ENCODE results near the gene MOSPD3. TPM values are rescaled to one million over a fixed set of nuclear protein-coding genes. Genes with fewer than 3 reads are reported as not detected.

The MOSPD3 gene
- total and polyA plus RNA-seq, 2 of the 13 experiments (the other 11 are each of a cell fraction or from before 2014, with no cell fraction given), result 7.6 to 8.8 TPM

DNA sequence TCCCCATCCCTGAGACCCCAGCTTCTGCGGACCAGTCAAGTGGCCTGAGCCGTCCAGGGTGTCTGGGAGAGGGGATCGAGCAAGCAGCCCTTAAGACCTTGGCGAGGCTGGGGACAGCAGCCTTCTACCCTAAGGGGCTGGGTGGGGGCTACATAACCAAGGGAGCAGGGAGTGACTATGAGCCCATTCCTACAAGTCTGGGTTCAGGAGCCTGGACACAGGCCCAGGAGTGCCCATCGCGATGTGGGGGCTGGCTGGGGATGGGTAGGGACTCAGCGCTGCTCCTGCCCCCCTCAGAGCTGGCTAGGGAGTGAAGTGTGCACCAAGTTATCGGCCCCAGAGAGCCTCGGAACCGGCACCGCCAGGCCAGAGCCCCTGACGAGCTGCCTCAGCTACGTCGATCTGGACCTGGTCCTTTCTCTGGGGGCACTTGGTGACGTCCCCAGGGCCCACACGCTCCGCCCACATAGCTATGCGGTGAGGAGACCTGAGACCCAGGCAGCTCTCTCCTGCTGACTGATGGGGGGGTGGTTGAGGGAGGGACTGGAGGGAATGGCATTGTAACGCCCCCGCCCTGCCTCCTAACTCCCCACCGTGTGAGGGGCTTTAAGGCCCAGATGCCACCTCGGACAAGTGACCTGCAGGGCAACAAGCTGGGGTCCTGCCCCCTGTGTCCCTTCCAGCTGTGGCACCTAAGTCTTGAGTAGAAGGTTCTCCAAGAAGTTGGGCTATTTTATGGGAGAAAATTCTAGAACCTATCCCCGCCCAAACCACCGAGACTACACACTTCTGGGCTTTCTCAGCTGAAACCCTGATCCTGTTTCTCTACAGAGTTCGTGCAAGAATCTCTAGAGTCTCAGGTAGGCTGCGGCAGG lies 41.1 kb upstream of the MOSPD3 start (continued):
- TF ChIP-seq, protein P1, sequence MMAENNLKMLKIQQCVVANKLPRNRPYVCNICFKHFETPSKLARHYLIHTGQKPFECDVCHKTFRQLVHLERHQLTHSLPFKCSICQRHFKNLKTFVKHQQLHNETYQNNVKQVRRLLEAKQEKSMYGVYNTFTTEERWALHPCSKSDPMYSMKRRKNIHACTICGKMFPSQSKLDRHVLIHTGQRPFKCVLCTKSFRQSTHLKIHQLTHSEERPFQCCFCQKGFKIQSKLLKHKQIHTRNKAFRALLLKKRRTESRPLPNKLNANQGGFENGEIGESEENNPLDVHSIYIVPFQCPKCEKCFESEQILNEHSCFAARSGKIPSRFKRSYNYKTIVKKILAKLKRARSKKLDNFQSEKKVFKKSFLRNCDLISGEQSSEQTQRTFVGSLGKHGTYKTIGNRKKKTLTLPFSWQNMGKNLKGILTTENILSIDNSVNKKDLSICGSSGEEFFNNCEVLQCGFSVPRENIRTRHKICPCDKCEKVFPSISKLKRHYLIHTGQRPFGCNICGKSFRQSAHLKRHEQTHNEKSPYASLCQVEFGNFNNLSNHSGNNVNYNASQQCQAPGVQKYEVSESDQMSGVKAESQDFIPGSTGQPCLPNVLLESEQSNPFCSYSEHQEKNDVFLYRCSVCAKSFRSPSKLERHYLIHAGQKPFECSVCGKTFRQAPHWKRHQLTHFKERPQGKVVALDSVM (CRISPR knock-in tag; IDR thresholded peaks at IDR 0.05), result 0 out of 2 replicates have a peak, but pooled peaks have one; percentile 35
- TF ChIP-seq MAFK (conservative IDR thresholded peaks at IDR 0.05 in 1 of 2, IDR thresholded peaks at IDR 0.05 in 1 of 2; ENCODE audit: low read length in 2 of 2) (no peak), SMC3 (IDR thresholded peaks at IDR 0.05; ENCODE audit: low read length) (no peak), KAT2B (IDR thresholded peaks at IDR 0.05; ENCODE audit: borderline replicate concordance, low read depth, low read length) (no peak), NCOA1 (CRISPR knock-in tag; IDR thresholded peaks at IDR 0.05) (peak; percentile 26; the same call in 1 of the 2 replicates), HES4 (CRISPR knock-in tag; IDR thresholded peaks at IDR 0.05; ENCODE audit: borderline replicate concordance) (no peak), SMARCE1 (IDR thresholded peaks at IDR 0.05; ENCODE audit: borderline replicate concordance) (no peak), POLR2A (IDR thresholded peaks at IDR 0.05; ENCODE audit: insufficient read depth in 1 of 2, low read depth in 2 of 2, low read length in 2 of 2) (peak in 1 of 2 experiments; percentile 64; a peak in 2 of 4 replicates), ZNF747 (CRISPR knock-in tag; IDR thresholded peaks at IDR 0.05; ENCODE audit: borderline replicate concordance) (no peak), ZNF335 (CRISPR knock-in tag; IDR thresholded peaks at IDR 0.05) (no peak), IKZF1 (IDR thresholded peaks at IDR 0.05) (no peak), MAF1 (CRISPR knock-in tag; IDR thresholded peaks at IDR 0.05; ENCODE audit: borderline replicate concordance) (no peak), NAIF1 (CRISPR knock-in tag; IDR thresholded peaks at IDR 0.05; ENCODE audit: borderline replicate concordance) (no peak), ADNP (CRISPR knock-in tag; IDR thresholded peaks at IDR 0.05) (no peak)
- TF ChIP-seq, protein P2, sequence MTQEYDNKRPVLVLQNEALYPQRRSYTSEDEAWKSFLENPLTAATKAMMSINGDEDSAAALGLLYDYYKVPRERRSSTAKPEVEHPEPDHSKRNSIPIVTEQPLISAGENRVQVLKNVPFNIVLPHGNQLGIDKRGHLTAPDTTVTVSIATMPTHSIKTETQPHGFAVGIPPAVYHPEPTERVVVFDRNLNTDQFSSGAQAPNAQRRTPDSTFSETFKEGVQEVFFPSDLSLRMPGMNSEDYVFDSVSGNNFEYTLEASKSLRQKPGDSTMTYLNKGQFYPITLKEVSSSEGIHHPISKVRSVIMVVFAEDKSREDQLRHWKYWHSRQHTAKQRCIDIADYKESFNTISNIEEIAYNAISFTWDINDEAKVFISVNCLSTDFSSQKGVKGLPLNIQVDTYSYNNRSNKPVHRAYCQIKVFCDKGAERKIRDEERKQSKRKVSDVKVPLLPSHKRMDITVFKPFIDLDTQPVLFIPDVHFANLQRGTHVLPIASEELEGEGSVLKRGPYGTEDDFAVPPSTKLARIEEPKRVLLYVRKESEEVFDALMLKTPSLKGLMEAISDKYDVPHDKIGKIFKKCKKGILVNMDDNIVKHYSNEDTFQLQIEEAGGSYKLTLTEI (CRISPR knock-in tag; conservative IDR thresholded peaks at IDR 0.05), result no peak
- TF ChIP-seq, protein P3, sequence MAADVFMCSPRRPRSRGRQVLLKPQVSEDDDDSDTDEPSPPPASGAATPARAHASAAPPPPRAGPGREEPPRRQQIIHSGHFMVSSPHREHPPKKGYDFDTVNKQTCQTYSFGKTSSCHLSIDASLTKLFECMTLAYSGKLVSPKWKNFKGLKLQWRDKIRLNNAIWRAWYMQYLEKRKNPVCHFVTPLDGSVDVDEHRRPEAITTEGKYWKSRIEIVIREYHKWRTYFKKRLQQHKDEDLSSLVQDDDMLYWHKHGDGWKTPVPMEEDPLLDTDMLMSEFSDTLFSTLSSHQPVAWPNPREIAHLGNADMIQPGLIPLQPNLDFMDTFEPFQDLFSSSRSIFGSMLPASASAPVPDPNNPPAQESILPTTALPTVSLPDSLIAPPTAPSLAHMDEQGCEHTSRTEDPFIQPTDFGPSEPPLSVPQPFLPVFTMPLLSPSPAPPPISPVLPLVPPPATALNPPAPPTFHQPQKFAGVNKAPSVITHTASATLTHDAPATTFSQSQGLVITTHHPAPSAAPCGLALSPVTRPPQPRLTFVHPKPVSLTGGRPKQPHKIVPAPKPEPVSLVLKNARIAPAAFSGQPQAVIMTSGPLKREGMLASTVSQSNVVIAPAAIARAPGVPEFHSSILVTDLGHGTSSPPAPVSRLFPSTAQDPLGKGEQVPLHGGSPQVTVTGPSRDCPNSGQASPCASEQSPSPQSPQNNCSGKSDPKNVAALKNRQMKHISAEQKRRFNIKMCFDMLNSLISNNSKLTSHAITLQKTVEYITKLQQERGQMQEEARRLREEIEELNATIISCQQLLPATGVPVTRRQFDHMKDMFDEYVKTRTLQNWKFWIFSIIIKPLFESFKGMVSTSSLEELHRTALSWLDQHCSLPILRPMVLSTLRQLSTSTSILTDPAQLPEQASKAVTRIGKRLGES (CRISPR knock-in tag; IDR thresholded peaks at IDR 0.05; ENCODE audit: borderline replicate concordance), result no peak
- TF ChIP-seq, protein P4, sequence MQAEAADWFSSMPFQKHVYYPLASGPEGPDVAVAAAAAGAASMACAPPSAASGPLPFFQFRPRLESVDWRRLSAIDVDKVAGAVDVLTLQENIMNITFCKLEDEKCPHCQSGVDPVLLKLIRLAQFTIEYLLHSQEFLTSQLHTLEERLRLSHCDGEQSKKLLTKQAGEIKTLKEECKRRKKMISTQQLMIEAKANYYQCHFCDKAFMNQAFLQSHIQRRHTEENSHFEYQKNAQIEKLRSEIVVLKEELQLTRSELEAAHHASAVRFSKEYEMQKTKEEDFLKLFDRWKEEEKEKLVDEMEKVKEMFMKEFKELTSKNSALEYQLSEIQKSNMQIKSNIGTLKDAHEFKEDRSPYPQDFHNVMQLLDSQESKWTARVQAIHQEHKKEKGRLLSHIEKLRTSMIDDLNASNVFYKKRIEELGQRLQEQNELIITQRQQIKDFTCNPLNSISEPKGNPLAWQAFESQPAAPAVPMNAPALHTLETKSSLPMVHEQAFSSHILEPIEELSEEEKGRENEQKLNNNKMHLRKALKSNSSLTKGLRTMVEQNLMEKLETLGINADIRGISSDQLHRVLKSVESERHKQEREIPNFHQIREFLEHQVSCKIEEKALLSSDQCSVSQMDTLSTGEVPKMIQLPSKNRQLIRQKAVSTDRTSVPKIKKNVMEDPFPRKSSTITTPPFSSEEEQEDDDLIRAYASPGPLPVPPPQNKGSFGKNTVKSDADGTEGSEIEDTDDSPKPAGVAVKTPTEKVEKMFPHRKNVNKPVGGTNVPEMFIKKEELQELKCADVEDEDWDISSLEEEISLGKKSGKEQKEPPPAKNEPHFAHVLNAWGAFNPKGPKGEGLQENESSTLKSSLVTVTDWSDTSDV (CRISPR knock-in tag; IDR thresholded peaks at IDR 0.05), result no peak
